IMR-90 (cell line): ENCODE results near the gene SERPIND1. TPM values are rescaled to one million over a fixed set of nuclear protein-coding genes. Genes with fewer than 3 reads are reported as not detected.

ENCODE experiments used
- ATAC-seq: fragments of 200-7000 bp; cut with Tn5 transposase; 2 replicates; pipeline ENCODE4 v1.9.1; 2020; ENCODE audit warnings: low read depth, mild to moderate bottlenecking, moderate library complexity
- BruUV-seq: library from RNA; stranded (reverse); fragments of 400-500 nt; replicated peaks from 2 replicates; lab custom pipeline; 2021; lab: Mats Ljungman, UMichigan
- CTCF ChIA-PET: fragments of 300-600 bp; formaldehyde crosslinking; extraction: SDS; loops from one replicate; lab custom pipeline; 2021; ENCODE audit warnings: antibody characterized with exemption; lab: Yijun Ruan, JAX
- POLR2A ChIA-PET: fragments of 300-600 bp; sonication (Branson Sonifier 250); formaldehyde crosslinking; loops from one replicate; lab custom pipeline; 2022; ENCODE audit warnings: antibody characterized with exemption; ENCODE audit not compliant: unreplicated experiment; lab: Charles Lee
- DNase-seq: peaks from one replicate; pipeline ENCODE4 v3.0.0; 2013
- H2AFZ ChIP-seq: replicated peaks from 2 replicates; pipeline ENCODE3; 2013; ENCODE audit warnings: low read length, mild to moderate bottlenecking; ENCODE audit not compliant: poor library complexity
- H2AK5ac ChIP-seq: 2 replicates; pipeline ENCODE4 v1.6.1; 2013; ENCODE audit warnings: low read depth, low read length, inconsistent platforms
- H2AK9ac ChIP-seq: replicated peaks from 2 replicates; pipeline ENCODE3; 2013; ENCODE audit warnings: mild to moderate bottlenecking, low read depth, low read length, moderate library complexity; ENCODE audit not compliant: poor library complexity
- H2BK120ac ChIP-seq: 2 replicates; pipeline ENCODE4 v1.6.1; 2013; ENCODE audit warnings: low read depth, low read length, inconsistent platforms
- H2BK15ac ChIP-seq: 3 replicates; pipeline ENCODE4 v1.6.1; 2013; ENCODE audit warnings: low read depth, low read length, inconsistent platforms
- H2BK20ac ChIP-seq: 2 replicates; pipeline ENCODE4 v1.6.1; 2013; ENCODE audit warnings: low read depth, mild to moderate bottlenecking, inconsistent platforms, low read length, moderate library complexity
- H2BK5ac ChIP-seq: 2 replicates; pipeline ENCODE4 v1.6.1; 2013; ENCODE audit warnings: mild to moderate bottlenecking, low read depth, low read length, inconsistent platforms; ENCODE audit not compliant: poor library complexity, severe bottlenecking
- H3K14ac ChIP-seq: replicated peaks from 2 replicates; pipeline ENCODE4 v1.6.1; 2013; ENCODE audit warnings: low read depth, low read length, inconsistent platforms
- H3K18ac ChIP-seq: 2 replicates; pipeline ENCODE4 v1.6.1; 2013; ENCODE audit warnings: low read depth, low read length, control low read depth
- H3K23ac ChIP-seq: 2 replicates; pipeline ENCODE4 v1.6.1; 2013; ENCODE audit warnings: low read depth, low read length, inconsistent platforms
- H3K27ac ChIP-seq: 2 replicates; pipeline ENCODE4 v1.5.1; 2013; ENCODE audit warnings: mild to moderate bottlenecking, control low read depth, low read length; ENCODE audit not compliant: insufficient read depth
- H3K27me3 ChIP-seq: 2 replicates; pipeline ENCODE4 v1.6.1; 2013; ENCODE audit warnings: low read length; ENCODE audit not compliant: control insufficient read depth, insufficient read depth
- H3K36me3 ChIP-seq: 2 replicates; pipeline ENCODE4 v1.6.1; 2013; ENCODE audit warnings: low read length, mixed read lengths; ENCODE audit not compliant: control insufficient read depth, insufficient read depth
- H3K4ac ChIP-seq: 2 replicates; pipeline ENCODE4 v1.6.1; 2013; ENCODE audit warnings: low read depth, low read length, inconsistent platforms
- H3K4me1 ChIP-seq: 2 replicates; pipeline ENCODE4 v1.6.1; 2013; ENCODE audit warnings: low read length, mixed read lengths; ENCODE audit not compliant: control insufficient read depth, insufficient read depth
- H3K4me2 ChIP-seq: 2 replicates; pipeline ENCODE4 v1.6.1; 2013; ENCODE audit warnings: low read depth, mild to moderate bottlenecking, control low read depth, low read length, moderate library complexity
- H3K4me3 ChIP-seq: 2 replicates; pipeline ENCODE4 v1.5.1; 2013; ENCODE audit warnings: low read depth, mild to moderate bottlenecking, control low read depth, low read length, moderate library complexity; ENCODE audit not compliant: insufficient read depth
- H3K56ac ChIP-seq: 2 replicates; pipeline ENCODE4 v1.6.1; 2013; ENCODE audit warnings: low read length, inconsistent platforms; ENCODE audit not compliant: insufficient read depth; ENCODE audit errors: extremely low read depth
- H3K79me1 ChIP-seq, 2 experiments: 2 replicates each; pipeline ENCODE4 v1.6.1; 2013; ENCODE audit warnings: low read length in 2 of 2, inconsistent platforms in 1 of 2, low read depth in 1 of 2
- H3K9ac ChIP-seq: 2 replicates; pipeline ENCODE4 v1.6.1; 2013; ENCODE audit warnings: low read depth, low read length, control low read depth
- H3K9me1 ChIP-seq: 2 replicates; pipeline ENCODE4 v1.6.1; 2013; ENCODE audit warnings: low read length, inconsistent platforms; ENCODE audit not compliant: insufficient read depth
- H3K9me3 ChIP-seq: 2 replicates; pipeline ENCODE4 v1.6.1; 2013; ENCODE audit warnings: low read length; ENCODE audit not compliant: control insufficient read depth, insufficient read depth
- H4K20me1 ChIP-seq: 2 replicates; pipeline ENCODE4 v1.6.1; 2013; ENCODE audit warnings: low read length, inconsistent platforms; ENCODE audit not compliant: insufficient read depth
- H4K5ac ChIP-seq: 2 replicates; pipeline ENCODE4 v1.6.1; 2013; ENCODE audit warnings: mild to moderate bottlenecking, low read depth, low read length, control low read depth
- H4K8ac ChIP-seq, 2 experiments: 2 replicates each; pipeline ENCODE4 v1.6.1; 2013; ENCODE audit warnings: low read depth in 2 of 2, low read length in 2 of 2, control low read depth in 1 of 2, inconsistent platforms in 1 of 2
- H4K91ac ChIP-seq: 2 replicates; pipeline ENCODE4 v1.6.1; 2013; ENCODE audit warnings: low read depth, low read length, inconsistent platforms; ENCODE audit not compliant: insufficient read depth
- BHLHE40 ChIP-seq: fragments of 150-350 bp; IDR thresholded peaks from 2 replicates; pipeline ENCODE4 v1.6.1; 2016; ENCODE audit warnings: mild to moderate bottlenecking, low read depth, low read length
- CEBPB ChIP-seq: IDR thresholded peaks from 2 replicates; pipeline ENCODE4 v1.6.1; 2012; ENCODE audit warnings: low read depth, low read length, improper control_type of control experiment
- CHD1 ChIP-seq: IDR thresholded peaks from 2 replicates; pipeline ENCODE4 v1.6.1; 2012; ENCODE audit warnings: low read depth, low read length, improper control_type of control experiment
- CTCF ChIP-seq: conservative IDR thresholded peaks from 2 replicates; pipeline ENCODE4 v1.5.1; 2012; ENCODE audit warnings: mild to moderate bottlenecking, low read depth, low read length, improper control_type of control experiment
- ELK1 ChIP-seq: fragments of 150-350 bp; IDR thresholded peaks from 2 replicates; pipeline ENCODE4 v1.6.1; 2016; ENCODE audit warnings: low read depth, mild to moderate bottlenecking, low read length, moderate library complexity, borderline replicate concordance
- FOS ChIP-seq: fragments of 150-350 bp; IDR thresholded peaks from 2 replicates; pipeline ENCODE4 v1.6.1; 2016; ENCODE audit warnings: low read depth, low read length
- MAFK ChIP-seq: IDR thresholded peaks from 2 replicates; pipeline ENCODE4 v1.6.1; 2012; ENCODE audit warnings: low read depth, low read length, improper control_type of control experiment
- MAZ ChIP-seq: IDR thresholded peaks from 2 replicates; pipeline ENCODE4 v1.6.1; 2012; ENCODE audit warnings: low read depth, mild to moderate bottlenecking, low read length, improper control_type of control experiment, moderate library complexity, borderline replicate concordance
- MXI1 ChIP-seq: IDR thresholded peaks from 2 replicates; pipeline ENCODE4 v1.6.1; 2012; ENCODE audit warnings: low read depth, mild to moderate bottlenecking, low read length, moderate library complexity, borderline replicate concordance
- NFE2L2 ChIP-seq: fragments of 150-350 bp; IDR thresholded peaks from 2 replicates; pipeline ENCODE4 v1.6.1; 2016; ENCODE audit warnings: low read depth, mild to moderate bottlenecking, low read length
- POLR2A ChIP-seq: IDR thresholded peaks from 2 replicates; pipeline ENCODE4 v1.6.1; 2012; ENCODE audit warnings: mild to moderate bottlenecking, low read depth, low read length
- RAD21 ChIP-seq: IDR thresholded peaks from 2 replicates; pipeline ENCODE4 v1.6.1; 2012; ENCODE audit warnings: low read length, improper control_type of control experiment
- RCOR1 ChIP-seq: IDR thresholded peaks from 2 replicates; pipeline ENCODE4 v1.6.1; 2012; ENCODE audit warnings: mild to moderate bottlenecking, low read length, improper control_type of control experiment; ENCODE audit not compliant: insufficient replicate concordance
- RFX5 ChIP-seq: IDR thresholded peaks from 2 replicates; pipeline ENCODE4 v1.8.0; 2012; ENCODE audit warnings: low read depth, mild to moderate bottlenecking, low read length, moderate library complexity
- SMC3 ChIP-seq: fragments of 150-350 bp; IDR thresholded peaks from 2 replicates; pipeline ENCODE4 v1.6.1; 2016; ENCODE audit warnings: low read depth, mild to moderate bottlenecking, antibody characterized with exemption, low read length, moderate library complexity
- USF2 ChIP-seq: fragments of 150-350 bp; IDR thresholded peaks from 2 replicates; pipeline ENCODE4 v1.6.1; 2017; ENCODE audit warnings: mild to moderate bottlenecking, antibody characterized with exemption, low read length, low read depth
- WGBS, 2 experiments: methylation state at CpG; one replicate each; pipeline versions ENCODE4 v1.1.5 to v1.1.7; 2013; ENCODE audit warnings: missing lambda C conversion rate in 2 of 2; ENCODE audit not compliant: insufficient read length in 1 of 2; ENCODE audit errors: extremely low coverage in 2 of 2; 5-methylcytosine and 5-hydroxymethylcytosine counted together
- dilution Hi-C: fragments of 300-500 bp; cut with HindIII; formaldehyde crosslinking; loops from one replicate; pipeline ENCODE4 v1.14.3; 2018; ENCODE audit warnings: low sequenced_read_pairs; ENCODE audit not compliant: unreplicated experiment
- in situ Hi-C: fragments of 300-500 bp; cut with MboI; formaldehyde crosslinking; loops from 3 replicates; pipeline ENCODE4 v1.14.3; 2019; ENCODE audit warnings: low sequenced_read_pairs, inconsistent platforms, mixed read lengths
- intact Hi-C: fragments of 100-400 bp; cut with micrococcal nuclease; formaldehyde crosslinking; loops from 2 replicates; pipeline ENCODE4 v1.10.0; 2022
- polyA plus RNA-seq, 3 experiments: library from polyadenylated mRNA; depleted of rRNA; stranded (reverse); fragments of >200 nt; gene quantifications; 2 replicates each; pipeline ENCODE4 v1.2.3, GENCODE V29; 2012; ENCODE audit warnings: low replicate concordance in 1 of 3
- total RNA-seq: library from RNA; depleted of rRNA; stranded (reverse); fragments of >200 nt; gene quantifications from 2 replicates; pipeline ENCODE4 v1.2.3, GENCODE V29; 2012

The SERPIND1 gene
- total and polyA plus RNA-seq, 2 of the 4 experiments (the other 2 are of a cell fraction): 0.12 TPM; not detected in 1

- Histone ChIP-seq H3K4me2 (no peak overlapping the region), H2AK5ac (no peak overlapping the region), H3K79me1 (no peaks in the 10 kb centered on the region; a peak in 1 of 4 replicates), H3K18ac (no peak overlapping the region), H2AK9ac (no peak overlapping the region), H3K4me1 (0 out of 2 replicates have a peak, but pooled peaks cover 2% of the 10 kb centered on the region), H2BK15ac (no peak overlapping the region), H3K4ac (no peak overlapping the region), H3K4me3 (no peak overlapping the region), H3K9me3 (no peaks in the 10 kb centered on the region), H3K36me3 (peaks cover 5% of the 10 kb centered on the region; the same call in 1 of the 2 replicates), H4K8ac (no peak overlapping the region), H3K23ac (no peak overlapping the region), H4K5ac (no peak overlapping the region), H3K27ac (no peak overlapping the region), H2BK20ac (no peak overlapping the region), H3K27me3 (no peaks in the 10 kb centered on the region), H3K14ac (no peak overlapping the region), H4K91ac (no peak overlapping the region), H3K56ac (no peak overlapping the region), H2AFZ (no peak overlapping the region), H2BK5ac (no peak overlapping the region), H3K9me1 (peaks cover 13% of the 10 kb centered on the region), H3K9ac (no peak overlapping the region), H2BK120ac (no peak overlapping the region), H4K20me1 (no peaks in the 10 kb centered on the region; the same call in 1 of the 2 replicates)
- in situ Hi-C loops: no loop called here
- dilution Hi-C loops: no loop called here
- no peak for ATAC-seq
- BruUV-seq: no TSS peak
- TF ChIP-seq RAD21 (no peak), MAZ (no peak), ELK1 (no peak), CTCF (no peak), FOS (no peak), MXI1 (no peak), RCOR1 (no peak), BHLHE40 (no peak), SMC3 (no peak), RFX5 (no peak), CHD1 (no peak), POLR2A (no peak), USF2 (no peak), MAFK (no peak), NFE2L2 (no peak), CEBPB (no peak)
- WGBS, 2 experiments: 96% methylated on average over 5 of the region's 9 CpGs; no CpG with 5 or more reads in 1 of the 2 experiments
- intact Hi-C loops: no loop called here
- POLR2A ChIA-PET: no interaction called here
- DNase-seq: no peak
- CTCF ChIA-PET: no interaction called here
Measured at GRCh38 chr22:20771918-20772625, 1.8 kb upstream of the SERPIND1 start.
